Germinal center (tissue), 1 donor: ENCODE results near the gene MAP3K2.
"Not testable (repeated sequence)": the region's sequence is repeated elsewhere in the genome, so short reads cannot be mapped to it uniquely, and the experiment has no call there.

ENCODE experiments used
- DNase-seq: peaks from one replicate; pipeline ENCODE4 v3.0.0; 2012; ENCODE audit warnings: mixed read lengths, low spot score

MAP3K2 gene

DNA sequence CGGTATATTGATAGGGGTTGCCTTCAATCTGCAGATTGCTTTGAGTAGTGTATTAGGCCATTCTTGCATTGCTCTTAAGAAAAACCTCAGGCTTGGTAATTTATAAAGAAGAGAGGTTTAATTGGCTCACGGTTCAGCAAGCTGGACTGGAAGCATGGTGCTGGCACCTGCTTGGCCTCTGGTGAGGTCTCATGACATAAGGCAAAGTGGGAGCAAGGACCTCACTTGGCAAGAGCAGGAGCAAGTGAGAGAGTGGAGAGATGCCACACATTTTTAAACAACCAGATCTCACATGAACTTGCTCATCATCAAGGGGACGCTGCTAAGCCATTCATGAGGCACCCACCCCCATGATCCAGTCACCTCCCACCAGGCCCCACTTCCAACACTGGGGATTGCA, 4.9 kb downstream of the MAP3K2 start:
- no peak for DNase-seq

- no peak for DNase-seq
Measured at GRCh38 chr2:127381762-127382161, 6.0 kb downstream of the MAP3K2 start.

DNA sequence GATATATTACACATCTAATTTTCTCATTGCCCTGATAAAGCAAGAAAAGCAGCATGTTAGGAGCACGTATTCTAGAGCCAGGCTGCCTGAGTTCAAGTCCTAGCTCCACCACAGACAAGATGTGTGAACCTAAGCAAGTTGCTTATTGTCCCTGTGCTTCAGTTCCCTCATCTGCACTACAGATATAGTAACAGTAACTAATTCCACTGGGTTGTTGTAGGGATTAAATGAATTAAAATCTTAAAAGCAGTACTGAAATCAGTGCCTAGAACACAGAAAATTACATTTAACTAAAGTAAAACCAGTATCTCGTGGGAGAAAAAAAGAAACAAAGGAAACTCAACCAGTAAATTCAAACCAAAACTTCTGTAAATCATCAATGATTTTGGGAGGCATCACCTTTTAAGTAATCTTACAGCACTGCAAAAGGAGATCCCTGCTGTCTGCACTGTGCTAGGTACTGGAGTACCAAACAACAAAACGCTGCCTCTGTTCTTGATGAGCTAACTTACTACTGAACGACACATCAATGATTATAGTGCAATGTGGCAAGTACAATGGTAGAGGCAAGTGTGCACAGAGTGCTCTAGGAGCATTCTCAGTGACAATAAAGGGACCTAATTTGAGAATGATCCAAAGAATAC, 7.9 kb downstream of the MAP3K2 start:
- no peak for DNase-seq

GRCh38 chr2:127378720-127379119, 9.1 kb downstream of the MAP3K2 start:
- no peak for DNase-seq

- DNase-seq, result no peak
Measured at GRCh38 chr2:127377262-127377661, 10.5 kb downstream of the MAP3K2 start.

- DNase-seq, result no peak
Measured at GRCh38 chr2:127376257-127376656, 11.5 kb downstream of the MAP3K2 start.

- no peak for DNase-seq
Measured at GRCh38 chr2:127373362-127374083, 14.3 kb downstream of the MAP3K2 start.

DNA sequence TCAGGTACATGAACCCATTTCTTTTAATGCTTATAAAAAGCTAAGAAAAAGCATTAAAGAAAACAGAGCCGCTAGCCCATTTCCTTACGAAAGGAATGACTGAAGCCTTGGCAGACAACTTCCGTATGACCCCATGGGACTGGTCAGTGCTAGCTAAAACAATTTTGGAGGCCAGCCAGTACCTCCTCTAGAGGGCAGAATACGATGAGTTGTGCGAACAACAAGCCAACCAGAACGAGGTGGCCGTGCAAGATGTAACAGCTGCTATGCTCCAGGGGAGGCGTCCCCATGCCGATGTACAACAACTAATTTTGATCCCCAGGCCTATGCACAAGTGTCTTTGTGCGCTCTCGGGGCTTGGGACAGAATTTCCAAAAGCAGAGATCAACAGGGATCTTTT, 16.7 kb downstream of the MAP3K2 start:
- no peak for DNase-seq

- no peak for DNase-seq
Measured at GRCh38 chr2:127370010-127370409, 17.8 kb downstream of the MAP3K2 start.

DNA sequence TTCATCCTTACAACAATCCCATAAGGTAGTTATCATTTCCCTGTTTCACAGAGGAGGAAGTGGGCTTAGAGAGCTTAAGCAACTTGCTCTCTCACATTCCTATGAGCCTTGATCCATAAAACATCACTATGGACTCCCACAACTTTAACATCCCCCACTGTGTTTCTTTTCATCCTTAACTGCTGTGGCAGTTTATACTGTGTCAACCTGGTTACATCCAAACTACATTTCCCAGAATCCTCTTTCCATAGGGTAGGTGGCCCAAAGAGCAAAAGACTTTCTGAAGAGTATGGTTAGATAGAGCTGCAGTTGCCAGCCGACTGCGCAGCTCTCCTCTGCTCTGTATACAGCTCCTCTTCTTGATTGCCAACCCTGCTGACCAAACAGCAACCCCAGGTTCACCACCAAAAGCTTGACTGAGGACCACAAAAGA, 22.5 kb downstream of the MAP3K2 start:
- no peak for DNase-seq

DNA sequence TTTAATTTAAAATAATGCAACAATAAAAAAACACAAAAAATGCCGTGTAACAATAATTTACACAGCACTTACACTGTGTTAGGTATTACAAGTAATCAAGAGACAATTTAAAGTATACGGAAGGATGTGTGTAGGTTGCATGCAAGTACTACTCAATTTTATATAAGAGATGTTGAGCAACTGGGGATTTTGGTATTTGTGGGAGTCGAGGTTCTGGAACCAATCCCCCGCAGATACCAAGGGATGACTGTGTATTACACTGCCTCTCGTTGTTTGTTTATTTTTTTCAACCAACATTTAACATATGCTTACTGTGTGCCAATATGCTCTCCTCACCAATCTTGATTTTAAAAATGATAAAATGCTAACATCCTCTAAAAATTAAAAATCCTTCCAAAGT, 24.8 kb downstream of the MAP3K2 start:
- DNase-seq, result no peak

DNA sequence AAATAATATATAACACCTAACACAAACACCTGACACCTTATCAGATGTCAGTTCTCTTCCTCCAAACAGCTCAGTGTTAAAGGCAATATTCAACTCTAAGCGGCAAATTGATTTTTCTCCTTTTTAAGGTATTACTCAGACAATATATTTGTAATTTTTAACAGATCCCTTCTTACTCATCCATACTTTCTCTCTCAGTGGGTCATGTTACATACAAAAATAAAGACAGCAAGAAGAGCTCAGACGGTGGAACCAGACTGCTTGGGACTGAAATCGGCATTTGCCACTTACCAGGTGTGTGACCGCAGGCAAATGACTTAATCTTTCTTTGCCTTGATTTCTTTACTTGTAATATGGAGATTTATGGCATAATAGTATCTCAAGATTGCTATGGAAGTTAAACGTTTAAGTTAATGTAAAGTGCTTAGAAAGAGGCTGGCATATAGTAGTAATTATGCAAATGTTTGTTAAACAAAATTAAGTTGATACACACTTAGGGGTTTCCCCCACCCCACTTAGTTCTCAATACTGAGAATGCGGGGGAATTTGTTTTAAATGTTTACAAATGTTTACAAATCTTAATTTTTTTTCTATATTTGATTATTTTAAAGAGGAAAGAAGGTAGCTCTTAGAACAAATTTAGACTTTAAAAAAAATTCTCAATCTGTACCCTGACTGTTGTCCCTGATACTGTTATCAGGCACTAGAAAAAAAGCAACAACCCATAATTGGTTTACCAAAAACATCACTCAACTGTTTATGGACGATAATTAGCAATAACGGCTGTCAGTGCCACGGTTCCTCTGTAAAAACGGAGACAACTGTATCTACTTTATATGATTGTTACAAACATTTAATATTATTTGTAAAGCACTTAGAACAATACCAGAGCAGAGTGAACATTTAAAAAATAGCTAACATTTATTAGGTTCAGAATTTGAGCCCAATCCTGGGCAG, 25.6 kb downstream of the MAP3K2 start:
- no peak for DNase-seq

- DNase-seq, result no peak
Measured at GRCh38 chr2:127360242-127360641, 27.5 kb downstream of the MAP3K2 start.

DNA sequence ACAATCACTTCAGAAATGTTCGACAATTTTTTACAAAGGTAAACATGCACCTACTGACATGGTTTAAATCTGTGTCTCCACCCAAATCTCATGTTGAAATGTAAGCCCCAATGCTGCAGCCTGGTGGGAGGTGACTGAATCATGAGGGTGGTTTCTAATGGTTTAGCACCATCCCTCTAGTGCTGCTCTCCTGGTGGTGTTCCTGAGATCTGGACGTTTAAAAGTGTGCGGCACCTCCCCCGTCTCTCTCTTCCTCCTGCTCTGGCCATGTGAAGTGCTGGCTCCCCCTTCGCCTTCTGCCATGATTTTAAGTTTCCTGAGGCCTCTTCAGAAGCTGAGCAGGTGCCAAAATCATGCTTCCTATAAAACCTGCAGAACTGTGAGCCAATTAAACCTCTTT, 28.3 kb downstream of the MAP3K2 start:
- no peak for DNase-seq

DNA sequence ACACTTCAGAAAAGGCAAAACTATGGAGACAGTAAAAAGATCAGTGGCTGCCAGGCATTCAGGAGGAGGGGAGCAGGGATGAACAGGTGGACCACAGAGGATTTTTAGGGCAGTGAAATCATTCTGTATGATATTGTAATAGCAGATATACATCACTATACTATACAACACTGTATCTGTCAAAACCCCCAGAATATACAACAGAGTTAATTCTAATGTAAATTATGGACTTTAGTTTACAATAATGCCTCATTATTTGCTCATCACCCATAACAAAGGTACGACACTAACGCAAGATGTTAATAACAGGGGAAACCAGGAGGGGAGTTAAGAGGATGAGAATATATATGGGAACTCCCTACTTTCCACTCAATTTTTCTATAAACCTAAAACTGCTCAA, 28.8 kb downstream of the MAP3K2 start:
- DNase-seq, result no peak

DNA sequence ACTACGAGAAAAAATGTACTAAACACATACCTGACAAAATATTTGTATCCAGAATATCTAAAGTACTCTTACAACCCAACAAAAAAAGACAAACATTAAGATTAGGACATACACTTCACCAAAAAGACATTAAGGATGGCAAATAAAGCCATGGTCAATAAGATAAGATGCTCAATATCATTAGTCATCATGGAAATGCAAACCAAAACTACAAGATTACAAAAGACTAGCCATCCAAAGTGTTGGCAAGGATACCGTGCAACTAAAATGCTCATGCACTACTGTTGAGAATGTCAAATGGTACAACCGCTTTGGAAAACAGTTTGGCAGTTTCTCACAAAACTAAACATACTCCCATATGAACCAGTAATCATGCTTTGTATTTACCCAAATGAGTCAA, 29.7 kb downstream of the MAP3K2 start:
- DNase-seq, result no peak

DNA sequence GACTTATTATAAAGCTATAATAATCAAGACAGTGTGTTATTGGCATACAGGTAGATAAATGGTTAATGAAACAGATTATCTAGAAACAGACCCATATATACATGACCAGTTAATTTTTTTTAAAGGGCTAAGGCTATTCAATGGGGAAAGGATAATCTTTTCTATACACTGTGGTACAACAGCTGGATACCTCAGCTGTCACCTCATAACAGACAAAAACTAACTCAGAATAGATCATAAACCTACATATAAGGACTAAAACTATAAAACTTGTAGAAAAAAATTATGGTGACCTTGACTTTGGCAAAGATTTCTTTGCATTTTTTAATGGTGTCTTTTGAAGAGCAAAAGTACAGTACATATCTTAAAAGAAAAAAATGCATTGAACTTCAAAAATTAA, 30.2 kb downstream of the MAP3K2 start:
- DNase-seq, result no peak

GRCh38 chr2:127356531-127356930, 31.2 kb downstream of the MAP3K2 start:
- no peak for DNase-seq

GRCh38 chr2:127355407-127356008, 32.3 kb downstream of the MAP3K2 start:
- DNase-seq, result peak; percentile 29

DNA sequence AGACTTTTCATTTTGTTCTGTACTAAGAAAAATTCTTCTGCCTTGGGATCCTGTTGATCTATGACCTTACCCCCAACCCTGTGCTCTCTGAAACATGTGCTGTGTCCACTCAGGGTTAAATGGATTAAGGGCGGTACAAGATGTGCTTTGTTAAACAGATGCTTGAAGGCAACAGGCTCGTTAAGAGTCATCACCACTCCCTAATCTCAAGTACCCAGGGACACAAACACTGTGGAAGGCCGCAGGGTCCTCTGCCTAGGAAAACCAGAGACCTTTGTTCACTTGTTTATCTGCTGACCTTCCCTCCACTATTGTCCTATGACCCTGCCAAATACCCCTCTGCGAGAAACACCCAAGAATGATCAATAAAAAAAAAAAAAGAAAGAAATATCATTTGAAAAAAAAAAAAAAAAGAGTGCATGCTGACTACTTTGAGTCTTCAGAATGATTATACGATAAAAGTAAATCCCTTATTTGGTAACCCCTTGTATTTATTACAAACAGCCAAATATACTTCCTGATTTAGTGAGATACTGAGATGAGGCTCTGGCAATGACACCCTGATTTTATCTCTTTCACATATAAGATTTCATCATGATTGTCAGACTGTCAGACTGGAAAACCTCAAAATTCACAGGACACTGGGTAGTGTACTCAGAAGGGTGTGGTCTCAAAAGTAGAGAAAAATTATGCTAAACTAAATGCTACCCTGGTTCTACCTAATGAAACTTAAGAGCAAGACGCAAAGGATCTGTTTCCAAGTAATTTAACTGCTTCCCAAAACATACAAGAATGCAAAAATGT, 33.7 kb downstream of the MAP3K2 start:
- DNase-seq, result not testable (repeated sequence)

DNA sequence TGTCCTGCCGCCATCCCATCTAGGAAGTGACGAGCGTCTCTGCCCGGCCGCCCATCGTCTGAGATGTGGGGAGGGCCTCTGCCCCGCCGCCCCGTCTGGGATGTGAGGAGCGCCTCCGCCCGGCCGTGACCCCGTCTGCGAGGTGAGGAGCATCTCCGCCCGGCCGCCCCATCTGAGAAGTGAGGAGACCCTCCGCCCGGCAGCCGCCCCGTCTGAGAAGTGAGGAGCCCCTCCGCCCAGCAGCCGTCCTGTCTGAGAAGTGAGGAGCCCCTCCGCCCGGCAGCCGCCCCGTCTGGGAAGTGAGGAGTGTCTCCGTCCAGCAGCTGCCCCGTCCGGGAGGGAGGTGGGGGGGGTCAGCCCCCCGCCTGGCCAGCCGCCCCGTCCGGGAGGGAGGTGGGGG, 34.6 kb downstream of the MAP3K2 start:
- DNase-seq, result not testable (repeated sequence)
